ENCODE results near the gene SMIM45.

SMIM45 gene

DNA sequence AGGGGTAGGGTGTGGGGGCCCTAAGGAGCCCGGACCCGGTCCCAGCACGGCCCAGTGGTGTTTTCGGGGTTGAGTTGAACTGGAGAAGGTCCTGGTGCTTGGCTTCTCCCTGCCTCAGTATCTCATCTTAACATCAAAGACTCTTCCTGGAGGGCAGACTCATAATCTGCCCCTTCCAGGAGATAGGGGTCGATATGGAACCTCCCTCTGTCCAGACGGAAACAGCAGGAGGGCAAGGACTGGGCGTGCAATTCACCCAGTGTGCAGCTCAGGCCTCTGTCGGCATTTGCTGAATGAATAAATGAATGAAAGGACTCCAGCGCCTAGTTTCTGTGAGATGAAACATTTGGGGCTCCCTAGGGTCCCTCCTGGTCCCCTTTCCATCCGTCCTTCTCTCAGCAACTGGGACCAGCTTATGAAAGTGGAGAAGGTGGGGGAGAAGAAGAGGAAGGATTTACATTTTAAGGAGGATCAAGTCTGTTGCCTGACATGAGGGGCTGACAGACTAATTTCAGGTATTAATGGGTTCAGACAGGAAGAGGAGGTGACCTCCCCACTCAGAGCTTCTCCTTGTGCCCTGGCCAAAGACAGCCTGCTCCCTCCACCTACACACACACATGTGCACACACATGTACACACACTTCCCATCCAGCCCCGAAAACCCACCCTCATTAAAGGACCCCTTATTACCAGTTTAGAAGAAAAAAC, 36.0 kb upstream of the SMIM45 start:
- no peak for DNase-seq

DNA sequence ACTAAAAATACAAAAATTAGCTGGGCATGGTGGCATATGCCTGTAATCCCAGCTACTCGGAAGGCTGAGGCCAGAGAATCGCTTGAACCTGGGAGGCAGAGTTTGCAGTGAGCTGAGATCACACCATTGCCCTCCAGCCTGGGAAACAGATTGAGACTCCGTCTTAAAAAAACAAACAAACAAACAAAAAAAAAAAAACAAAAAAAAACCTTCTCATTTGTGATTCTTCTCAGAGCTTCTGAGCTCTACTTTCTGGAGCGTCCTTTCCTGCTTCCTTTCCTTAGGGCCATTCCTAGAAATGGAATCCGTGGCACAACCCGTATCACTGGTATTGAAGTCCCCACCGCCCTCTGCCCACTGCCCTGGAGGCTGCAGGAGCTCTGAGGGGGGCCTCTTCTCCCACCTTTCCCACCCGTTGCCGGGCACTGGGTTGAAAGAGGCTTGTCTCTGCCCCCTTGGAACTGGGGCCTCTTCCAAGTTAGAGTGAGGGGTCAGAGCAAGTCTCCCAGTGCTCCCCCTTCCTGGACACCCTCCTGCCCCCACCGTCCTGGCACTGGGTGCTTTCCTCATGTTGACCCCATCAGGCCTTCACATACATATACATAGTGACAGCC, 35.1 kb upstream of the SMIM45 start:
- DNase-seq: no peak

GRCh38 chr22:41917375-41917902, 34.5 kb upstream of the SMIM45 start:
- DNase-seq: no peak

DNA sequence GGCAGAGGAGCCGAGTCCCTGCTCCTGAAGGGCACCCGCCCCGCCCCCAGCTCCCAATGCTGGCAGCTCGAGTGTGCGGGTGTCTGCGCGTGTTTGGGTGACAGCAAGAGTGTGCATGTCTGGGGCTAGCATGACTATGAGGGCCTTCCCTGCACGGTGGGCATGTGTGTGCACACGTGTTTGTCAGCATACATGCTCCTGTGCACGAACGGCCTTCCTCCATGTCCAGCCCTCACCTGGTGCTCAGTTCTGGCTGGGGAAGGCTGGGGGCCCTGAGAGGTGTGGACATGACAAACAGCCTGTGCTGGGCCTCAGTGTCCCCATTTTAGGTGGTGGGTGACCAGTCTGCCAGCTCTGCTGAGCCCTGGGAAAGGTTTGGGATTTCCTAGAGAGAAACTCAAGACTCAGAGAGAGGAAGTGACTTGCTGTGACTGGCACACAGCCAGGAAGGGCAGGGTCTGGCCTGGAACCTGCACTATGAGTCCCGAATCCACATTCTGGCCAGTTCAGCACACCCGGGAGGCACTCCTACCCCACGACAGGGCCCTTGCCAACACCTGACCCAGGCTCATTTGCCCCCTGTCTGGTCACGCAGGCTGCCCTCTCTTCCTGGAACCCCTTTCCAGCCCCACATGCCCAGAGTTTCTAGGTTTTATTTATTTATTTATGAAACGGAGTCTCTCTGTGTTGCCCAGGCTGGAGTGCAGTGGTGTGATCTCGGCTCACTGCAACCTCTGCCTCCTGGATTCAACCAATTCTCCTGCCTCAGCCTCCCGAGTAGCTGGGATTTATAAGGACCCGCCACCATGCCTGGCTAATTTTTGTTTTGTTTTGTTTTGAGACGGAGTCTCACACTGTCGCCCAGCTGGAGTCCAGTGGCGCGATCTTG, 33.8 kb upstream of the SMIM45 start:
- peak in 1 of 2 donors; percentile 58 for DNase-seq

GRCh38 chr22:41919357-41920224, 32.4 kb upstream of the SMIM45 start:
- peak; percentile 44 to 77 for DNase-seq

DNA sequence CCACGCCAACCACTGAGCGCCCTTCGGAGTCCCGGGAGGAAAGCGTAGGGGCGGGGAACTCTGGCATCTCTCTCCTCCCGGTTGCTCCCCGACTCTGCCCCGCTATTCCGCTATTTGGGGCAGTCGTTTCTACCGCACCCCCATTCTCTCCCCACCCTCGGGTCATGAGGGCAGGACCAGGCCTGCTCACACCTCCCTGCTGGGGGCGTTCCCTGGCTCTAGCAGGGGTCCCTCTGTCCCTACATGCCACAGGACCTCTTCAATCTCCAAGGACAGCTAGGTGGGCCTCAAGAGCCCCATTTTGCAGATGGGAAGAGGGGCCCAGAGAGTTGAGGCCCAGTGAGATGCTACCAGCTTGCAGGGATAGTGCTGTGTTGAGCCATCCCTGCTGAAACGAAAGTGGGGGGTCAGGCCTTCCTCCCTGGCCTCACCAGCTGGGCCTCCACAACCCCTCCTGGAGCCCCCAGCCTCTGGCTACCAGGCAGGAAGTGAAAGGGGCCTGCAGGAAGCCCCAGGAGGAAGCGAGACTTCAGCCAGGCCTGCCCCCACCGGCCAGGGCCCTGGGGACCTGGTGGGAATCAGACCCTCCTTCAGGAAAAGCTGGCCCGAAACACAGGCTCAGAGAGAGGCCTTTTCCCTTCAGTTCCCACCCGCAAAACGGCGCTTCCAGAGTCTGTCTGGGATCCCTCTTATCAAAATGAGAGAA, 31.5 kb upstream of the SMIM45 start:
- peak in 1 of 2 donors; percentile 65 for DNase-seq

DNA sequence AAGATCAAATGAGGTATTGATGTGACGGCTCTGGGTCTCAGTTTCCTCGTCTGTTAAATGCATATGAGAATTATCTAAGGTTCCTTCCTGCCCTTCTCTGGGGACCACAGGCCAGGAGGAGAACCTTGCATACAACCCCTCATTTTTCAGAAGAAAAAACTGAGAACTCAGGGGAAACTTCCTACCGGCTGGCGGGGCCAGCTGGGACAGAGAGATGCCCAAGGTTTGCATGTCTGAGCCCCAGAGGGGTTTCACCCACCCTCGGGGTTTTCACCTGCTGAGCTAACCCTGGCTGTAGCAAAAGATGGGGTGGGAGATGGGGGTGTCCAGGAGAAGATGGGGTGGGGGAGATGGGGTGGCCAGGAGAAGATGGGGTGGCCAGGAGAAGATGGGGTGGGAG, 29.6 kb upstream of the SMIM45 start:
- DNase-seq: no peak

GRCh38 chr22:41922940-41923594, 28.9 kb upstream of the SMIM45 start:
- no peak for DNase-seq

- DNase-seq: no peak
Observed at GRCh38 chr22:41923595-41924276, 28.2 kb upstream of the SMIM45 start.

DNA sequence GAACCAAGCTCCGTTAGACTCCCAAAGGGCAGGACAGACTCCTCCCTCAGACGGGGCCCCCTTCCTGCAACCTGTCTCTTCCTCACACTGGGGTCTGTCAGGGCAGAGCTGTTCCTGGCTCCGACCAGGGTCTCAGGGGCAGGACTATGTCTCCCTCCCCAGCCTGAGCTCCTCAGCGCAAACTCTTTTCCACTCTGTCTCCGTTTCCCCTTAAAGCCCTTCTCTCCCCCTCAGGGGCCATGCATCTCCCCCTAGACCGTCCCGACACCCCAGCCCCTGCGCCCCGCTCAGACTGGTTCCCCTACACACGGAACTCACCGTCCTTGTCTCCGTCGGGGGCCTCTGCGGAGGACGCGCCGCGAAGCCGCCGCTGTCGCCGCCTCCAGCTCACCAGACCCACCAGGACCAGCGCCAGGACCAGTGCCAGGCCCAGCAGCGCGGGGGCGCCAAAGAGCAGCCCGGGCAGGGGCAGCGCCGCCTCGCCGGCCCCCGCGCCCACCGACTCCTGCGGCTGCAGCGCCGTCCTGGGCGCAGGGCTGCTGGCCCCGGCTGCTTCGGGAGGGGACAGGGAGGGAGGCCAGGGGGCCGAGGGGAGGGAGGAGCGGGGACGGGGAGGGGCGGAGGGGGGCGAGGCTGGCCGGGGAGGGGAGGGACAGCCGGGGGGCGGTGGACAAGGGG, 26.0 kb upstream of the SMIM45 start:
- peak; percentile 78 to 79 for DNase-seq

GRCh38 chr22:41927813-41928212, 24.1 kb upstream of the SMIM45 start:
- no peak for DNase-seq

GRCh38 chr22:41928593-41929417, 23.1 kb upstream of the SMIM45 start:
- DNase-seq: peak in 1 of 2 donors; percentile 64

DNA sequence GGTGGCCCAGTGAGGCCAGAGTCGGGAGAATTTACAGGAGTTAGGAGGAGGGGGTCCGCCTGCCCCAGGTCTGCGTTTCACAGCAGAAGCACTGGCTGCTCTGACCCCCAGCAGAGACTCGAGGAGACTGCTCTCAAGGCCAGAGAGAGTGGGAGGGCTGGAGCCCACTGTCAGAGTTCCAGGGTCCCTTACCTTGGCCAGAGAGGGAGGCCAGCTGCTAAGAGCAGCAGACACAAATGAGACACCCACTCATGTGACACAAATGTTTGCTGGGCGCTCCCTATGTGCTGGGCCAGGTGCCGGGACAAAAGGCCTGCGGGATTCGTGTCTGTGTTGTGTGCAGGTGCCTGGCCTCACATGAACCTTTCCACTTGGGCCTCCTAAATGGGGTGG, 22.5 kb upstream of the SMIM45 start:
- DNase-seq: no peak

DNA sequence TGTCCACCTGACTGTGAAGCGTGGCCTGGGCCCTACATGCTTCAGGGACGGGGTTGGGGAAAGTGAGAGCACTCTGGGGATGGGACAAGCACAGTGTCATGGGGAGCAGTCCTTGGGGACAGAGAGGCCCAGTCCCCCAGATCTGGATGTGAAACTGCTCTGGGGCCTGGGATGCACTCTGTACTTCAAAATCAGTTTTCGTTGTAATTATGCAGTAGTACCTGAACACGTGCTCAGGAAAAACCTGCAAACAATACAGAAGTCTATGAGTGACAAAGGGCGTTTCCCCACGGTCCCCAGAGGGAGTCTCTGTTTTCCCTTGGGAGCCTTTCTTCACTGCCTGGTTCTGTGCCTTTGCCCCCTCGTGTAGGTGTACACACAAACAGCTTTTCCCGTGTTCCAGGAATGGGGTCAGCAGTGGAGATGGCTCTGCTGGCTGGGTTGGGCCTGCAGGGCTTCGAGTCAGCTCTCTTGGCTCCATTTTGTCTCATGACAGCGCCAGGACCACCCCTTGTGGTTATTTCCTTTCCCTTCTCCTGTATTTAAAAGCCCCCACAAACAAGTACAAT, 20.2 kb upstream of the SMIM45 start:
- DNase-seq: peak in 1 of 2 donors; percentile 75

GRCh38 chr22:41932353-41932752, 19.6 kb upstream of the SMIM45 start:
- DNase-seq: no peak

GRCh38 chr22:41933411-41934177, 18.4 kb upstream of the SMIM45 start:
- DNase-seq: no peak

GRCh38 chr22:41934284-41935014, 17.5 kb upstream of the SMIM45 start:
- DNase-seq: no peak

Data from CD4-positive, alpha-beta T cell treated with Interleukin-4 for 1 hour (primary cell).